ENCODE results near the gene RASAL1. TPM values are rescaled to one million over a fixed set of nuclear protein-coding genes. Genes with fewer than 3 reads are reported as not detected.

RASAL1 gene, protein sequence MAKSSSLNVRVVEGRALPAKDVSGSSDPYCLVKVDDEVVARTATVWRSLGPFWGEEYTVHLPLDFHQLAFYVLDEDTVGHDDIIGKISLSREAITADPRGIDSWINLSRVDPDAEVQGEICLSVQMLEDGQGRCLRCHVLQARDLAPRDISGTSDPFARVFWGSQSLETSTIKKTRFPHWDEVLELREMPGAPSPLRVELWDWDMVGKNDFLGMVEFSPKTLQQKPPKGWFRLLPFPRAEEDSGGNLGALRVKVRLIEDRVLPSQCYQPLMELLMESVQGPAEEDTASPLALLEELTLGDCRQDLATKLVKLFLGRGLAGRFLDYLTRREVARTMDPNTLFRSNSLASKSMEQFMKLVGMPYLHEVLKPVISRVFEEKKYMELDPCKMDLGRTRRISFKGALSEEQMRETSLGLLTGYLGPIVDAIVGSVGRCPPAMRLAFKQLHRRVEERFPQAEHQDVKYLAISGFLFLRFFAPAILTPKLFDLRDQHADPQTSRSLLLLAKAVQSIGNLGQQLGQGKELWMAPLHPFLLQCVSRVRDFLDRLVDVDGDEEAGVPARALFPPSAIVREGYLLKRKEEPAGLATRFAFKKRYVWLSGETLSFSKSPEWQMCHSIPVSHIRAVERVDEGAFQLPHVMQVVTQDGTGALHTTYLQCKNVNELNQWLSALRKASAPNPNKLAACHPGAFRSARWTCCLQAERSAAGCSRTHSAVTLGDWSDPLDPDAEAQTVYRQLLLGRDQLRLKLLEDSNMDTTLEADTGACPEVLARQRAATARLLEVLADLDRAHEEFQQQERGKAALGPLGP
- not detected in 2 replicates for total RNA-seq

DNA sequence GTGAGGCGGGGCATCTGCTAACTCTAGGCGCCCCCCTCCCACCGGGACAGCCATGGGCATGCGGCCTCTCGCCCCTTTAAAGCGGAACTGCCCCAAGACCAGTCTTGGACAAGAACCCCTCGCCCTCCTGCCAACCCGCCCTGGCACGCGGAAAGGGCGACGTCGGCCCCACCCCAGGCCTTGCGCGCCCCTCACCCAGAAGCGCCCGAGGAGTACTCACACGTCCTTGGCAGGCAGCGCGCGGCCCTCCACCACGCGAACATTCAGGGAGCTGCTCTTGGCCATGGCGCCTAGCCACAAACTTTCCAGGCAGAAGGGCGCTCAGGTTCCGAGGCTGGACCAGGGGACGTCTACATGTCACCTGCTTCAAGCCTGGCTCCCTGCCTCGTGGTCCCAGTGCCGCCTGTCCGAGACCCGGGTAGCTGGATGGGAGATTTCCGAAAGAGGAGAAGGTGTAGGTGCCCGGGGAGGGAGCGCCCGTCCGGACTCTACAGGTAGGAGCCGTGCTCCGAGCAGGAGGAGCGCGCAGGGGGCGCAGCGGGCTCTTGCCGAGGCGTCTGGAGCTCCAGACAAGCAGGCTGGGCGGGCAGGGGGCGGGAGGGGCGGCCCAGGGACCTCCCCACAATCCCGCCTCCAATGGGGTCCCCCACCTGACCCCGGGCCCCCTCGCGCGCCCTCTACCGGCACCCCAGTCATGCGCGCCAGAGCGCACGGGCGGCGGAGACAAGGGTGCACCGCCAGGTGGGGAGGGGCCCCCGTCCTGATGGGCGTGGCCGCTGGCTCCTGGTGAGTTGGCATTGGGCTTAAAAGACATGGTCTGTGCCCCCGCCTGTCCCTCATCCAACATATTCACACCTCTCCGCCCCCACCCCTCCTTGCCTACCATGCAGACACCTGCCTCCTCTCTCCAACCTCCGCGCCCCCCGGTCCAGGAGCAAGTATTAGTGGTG is at the start of gene RASAL1:
TSS of gene RASAL1 (minus strand) at position 584 of the 950 bp plus-strand sequence. CDS start at position 285, 299 bp downstream.

DNA sequence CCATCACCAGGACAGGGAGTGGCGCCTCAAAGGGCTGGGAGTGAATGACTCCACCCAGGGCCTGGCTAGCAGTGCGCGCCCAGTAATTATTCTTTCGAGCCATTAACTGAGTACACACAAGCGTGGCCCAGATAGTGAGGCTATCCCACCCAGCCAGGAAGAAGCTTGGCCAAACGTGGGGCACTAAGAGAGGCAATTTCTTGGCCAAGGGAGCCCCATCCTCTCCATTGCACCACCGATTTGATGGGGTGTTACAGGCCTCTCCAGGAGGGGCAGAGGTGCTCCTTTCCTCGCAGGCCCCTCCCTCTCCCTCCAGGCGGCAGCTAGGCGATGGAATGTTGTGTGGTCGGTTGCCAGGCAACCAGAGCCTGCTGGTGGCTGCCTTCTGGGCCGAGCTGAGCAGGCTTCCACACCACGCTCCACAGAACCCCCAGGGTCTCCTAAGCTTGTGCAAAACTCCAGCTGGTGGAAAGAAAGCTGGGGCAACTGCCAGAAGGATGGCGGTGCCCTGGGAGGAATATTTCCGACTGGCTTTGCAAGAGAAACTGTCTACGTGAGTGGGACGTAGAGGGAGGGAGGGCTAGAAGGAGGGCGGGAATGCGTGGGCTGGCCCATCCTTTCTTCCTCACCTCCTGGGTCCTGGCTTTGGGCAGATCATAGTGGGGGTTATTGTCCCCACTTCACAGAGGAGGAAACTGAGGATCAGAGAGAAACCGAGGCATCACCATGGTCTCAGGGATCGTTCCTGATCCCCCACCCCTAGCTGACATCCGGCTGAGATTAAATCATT is 14.0 kb upstream of the RASAL1 start, which contains the start of gene CFAP73:
TSS of gene CFAP73 (plus strand) at position 364 of the 790 bp plus-strand sequence. CDS start at position 498, 134 bp downstream.

DNA sequence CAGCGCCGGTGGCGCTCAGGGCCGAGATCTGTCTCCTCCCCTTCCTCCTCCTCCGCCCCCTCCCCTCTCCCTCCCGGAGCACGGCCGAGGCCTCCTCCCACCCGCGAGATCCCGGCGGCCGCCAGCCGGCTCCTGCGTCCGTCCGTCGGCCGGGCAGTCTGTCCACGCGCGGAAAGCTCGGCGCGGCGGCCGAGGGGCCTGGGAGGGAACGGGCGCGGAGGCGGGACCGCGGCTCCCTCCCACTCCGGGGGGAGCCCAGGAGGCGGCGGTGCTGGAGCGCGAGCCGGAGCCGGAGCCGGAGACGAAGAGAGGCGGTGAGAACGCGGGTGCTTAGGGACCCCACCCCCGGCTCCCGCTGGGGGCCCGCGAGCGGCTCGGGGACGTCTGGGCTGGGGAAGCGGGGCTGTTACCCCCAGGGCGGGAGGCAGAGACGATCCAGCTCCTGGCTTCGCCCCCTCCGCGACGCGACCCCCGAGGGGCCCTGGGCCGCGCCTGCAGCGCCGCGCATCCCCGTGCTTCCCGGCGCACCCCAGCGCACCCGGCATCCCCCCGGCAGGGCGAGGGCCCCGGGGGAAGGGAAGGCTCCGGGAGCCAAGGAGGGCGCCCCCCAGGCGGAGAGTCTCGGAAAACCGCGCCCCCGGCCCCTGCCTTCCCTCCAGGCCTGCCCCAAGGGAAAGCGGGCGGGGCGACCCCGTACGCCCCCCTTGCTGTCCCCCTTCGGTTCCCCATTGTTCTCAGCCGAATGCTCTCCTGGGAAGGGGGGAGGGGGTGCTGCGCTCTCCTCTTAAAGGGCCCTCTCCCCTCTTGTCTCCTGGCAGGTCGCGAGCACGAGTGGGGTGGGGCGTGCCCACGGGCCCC is 78.7 kb downstream of the RASAL1 start, which contains the start of gene DTX1:
TSS of gene DTX1 (plus strand) at position 100 of the 858 bp plus-strand sequence. CDS start 1,463 bp downstream, outside the sequence.

Small RNAs within 50 kb of the gene (small RNA-seq; reads per million reads assigned to genes)
- gene MIR7106, result not detected
- not detected for gene RF00019

Other genes starting within 250 kb of the RASAL1 start
- gene OAS1, start 228.8 kb downstream of the RASAL1 start, total RNA-seq, result 7.5 and 21.6 TPM in 2 replicates
- 8.5 and 13.7 TPM in 2 replicates for gene OAS3, start 197.3 kb downstream of the RASAL1 start, total RNA-seq
- gene OAS2, start 157.2 kb downstream of the RASAL1 start, total RNA-seq, result 3.3 and 4.6 TPM in 2 replicates
- not detected in 2 replicates for gene DTX1, start 79.0 kb downstream of the RASAL1 start, total RNA-seq
- not detected in 2 replicates for gene CFAP73, start 14.0 kb upstream of the RASAL1 start, total RNA-seq
- 56.8 and 65.6 TPM in 2 replicates for gene DDX54, start 49.7 kb upstream of the RASAL1 start, total RNA-seq
- gene RITA1, start 50.0 kb upstream of the RASAL1 start, total RNA-seq, result 24.8 and 25.5 TPM in 2 replicates
- 12.3 and 18.3 TPM in 2 replicates for gene TPCN1, start 85.7 kb upstream of the RASAL1 start, total RNA-seq
- gene SLC8B1, start 199.3 kb upstream of the RASAL1 start, total RNA-seq, result 21.9 and 25.1 TPM in 2 replicates
- 25.2 and 31.4 TPM in 2 replicates for gene PLBD2, start 222.8 kb upstream of the RASAL1 start, total RNA-seq